Neural progenitor cell (in vitro differentiated cells): ENCODE data around the gene SLC25A44.

Experiments
- EZH2 ChIP-seq: fragments of 200-600 bp; sonication (generic); IDR thresholded peaks from 2 replicates; pipeline ENCODE4 v1.6.1; 2017; ENCODE audit warnings: antibody characterized with exemption, mild to moderate bottlenecking, moderate library complexity
- EZH2phosphoT487 ChIP-seq: fragments of 200-600 bp; sonication (generic); IDR thresholded peaks from 2 replicates; pipeline ENCODE4 v1.6.1; 2017; ENCODE audit warnings: antibody characterized with exemption
- TF ChIP-seq, protein P1 (sequence below): fragments of 200-600 bp; sonication (generic); IDR thresholded peaks from 2 replicates; pipeline ENCODE4 v1.5.1; 2017; ENCODE audit warnings: antibody characterized with exemption, mild to moderate bottlenecking

DNA sequence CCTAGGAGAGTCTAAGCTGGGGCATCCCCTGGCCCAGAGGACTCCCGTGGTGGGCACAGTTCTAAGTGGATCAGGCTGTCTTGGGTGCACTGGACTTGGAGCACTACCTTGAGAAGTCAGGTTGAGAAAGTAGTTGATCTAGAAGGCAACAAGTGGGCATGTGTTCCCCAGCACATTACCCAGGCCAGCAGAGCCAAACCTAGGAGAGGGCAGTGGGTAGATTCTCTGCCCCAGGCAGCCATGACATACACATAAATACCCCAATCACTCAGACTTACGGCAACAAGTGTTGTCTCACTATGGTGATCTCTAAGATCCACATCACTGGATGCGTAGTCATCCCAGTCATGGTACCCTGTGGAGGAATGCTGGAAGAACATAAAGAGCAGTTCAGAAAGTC lies 17.3 kb downstream of the SLC25A44 start:
- TF ChIP-seq, protein P1, sequence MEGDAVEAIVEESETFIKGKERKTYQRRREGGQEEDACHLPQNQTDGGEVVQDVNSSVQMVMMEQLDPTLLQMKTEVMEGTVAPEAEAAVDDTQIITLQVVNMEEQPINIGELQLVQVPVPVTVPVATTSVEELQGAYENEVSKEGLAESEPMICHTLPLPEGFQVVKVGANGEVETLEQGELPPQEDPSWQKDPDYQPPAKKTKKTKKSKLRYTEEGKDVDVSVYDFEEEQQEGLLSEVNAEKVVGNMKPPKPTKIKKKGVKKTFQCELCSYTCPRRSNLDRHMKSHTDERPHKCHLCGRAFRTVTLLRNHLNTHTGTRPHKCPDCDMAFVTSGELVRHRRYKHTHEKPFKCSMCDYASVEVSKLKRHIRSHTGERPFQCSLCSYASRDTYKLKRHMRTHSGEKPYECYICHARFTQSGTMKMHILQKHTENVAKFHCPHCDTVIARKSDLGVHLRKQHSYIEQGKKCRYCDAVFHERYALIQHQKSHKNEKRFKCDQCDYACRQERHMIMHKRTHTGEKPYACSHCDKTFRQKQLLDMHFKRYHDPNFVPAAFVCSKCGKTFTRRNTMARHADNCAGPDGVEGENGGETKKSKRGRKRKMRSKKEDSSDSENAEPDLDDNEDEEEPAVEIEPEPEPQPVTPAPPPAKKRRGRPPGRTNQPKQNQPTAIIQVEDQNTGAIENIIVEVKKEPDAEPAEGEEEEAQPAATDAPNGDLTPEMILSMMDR: no peak
- TF ChIP-seq EZH2 (no peak), EZH2phosphoT487 (no peak)
